NOMO-1 treated with dmso at 0.1 percent for 144 hours (cell line): ENCODE results near the gene CENPT.

ENCODE experiments used
- DNase-seq: peaks from one replicate; lab custom pipeline; 2025; ENCODE audit not compliant: unreplicated experiment; lab: John Stamatoyannopoulos, UW

CENPT gene

GRCh38 chr16:67811899-67812298 lies 35.6 kb downstream of the CENPT start:
- no peak for DNase-seq

GRCh38 chr16:67807148-67807682 lies 40.3 kb downstream of the CENPT start:
- DNase-seq, result no peak

DNA sequence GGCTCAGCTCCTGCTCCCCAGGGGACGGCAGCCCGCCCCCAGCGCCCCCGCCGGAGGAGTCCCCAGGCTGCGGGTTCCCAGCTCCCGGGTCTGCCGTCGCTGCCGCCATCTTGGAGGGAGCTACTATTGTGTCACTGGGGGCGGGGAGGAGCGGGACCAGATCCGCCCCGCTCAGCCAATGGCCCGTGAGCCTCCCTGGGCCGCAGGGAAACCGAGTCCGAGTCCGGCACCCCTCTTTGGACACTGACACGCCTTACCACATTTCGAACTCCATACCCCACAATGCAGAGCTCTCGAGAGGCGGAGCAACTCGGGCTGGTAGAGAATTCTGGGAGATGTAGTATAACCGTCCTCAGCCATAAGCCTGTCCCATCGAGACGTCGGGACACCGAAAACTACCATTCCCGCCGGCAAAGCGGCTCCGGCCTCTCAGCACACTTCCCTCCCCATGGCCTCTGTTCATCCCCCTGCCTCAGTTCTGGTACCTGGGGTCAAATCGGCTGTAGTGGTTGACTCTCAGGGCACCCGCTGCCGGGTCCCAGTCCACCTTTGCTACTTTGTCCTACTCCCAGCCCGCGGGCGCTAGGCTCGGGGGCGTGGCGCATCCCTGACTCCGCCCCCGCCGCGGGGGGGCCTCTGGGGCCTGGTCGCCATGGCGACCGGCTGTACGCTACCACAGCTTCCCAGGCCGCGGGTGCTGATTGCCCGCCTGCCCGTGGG lies 40.9 kb downstream of the CENPT start, which contains the start of the genes RANBP10 and TSNAXIP1:
Gene RANBP10 (minus strand): TSS at position 133 of the 720 bp plus-strand sequence. CDS start 24 bp downstream, at position 109.
Gene TSNAXIP1 (plus strand): TSS at position 462 of the 720 bp plus-strand sequence. CDS start 261 bp downstream, outside the sequence.
- peak; percentile 100 for DNase-seq

GRCh38 chr16:67805718-67806427 lies 41.6 kb downstream of the CENPT start:
- no peak for DNase-seq

DNA sequence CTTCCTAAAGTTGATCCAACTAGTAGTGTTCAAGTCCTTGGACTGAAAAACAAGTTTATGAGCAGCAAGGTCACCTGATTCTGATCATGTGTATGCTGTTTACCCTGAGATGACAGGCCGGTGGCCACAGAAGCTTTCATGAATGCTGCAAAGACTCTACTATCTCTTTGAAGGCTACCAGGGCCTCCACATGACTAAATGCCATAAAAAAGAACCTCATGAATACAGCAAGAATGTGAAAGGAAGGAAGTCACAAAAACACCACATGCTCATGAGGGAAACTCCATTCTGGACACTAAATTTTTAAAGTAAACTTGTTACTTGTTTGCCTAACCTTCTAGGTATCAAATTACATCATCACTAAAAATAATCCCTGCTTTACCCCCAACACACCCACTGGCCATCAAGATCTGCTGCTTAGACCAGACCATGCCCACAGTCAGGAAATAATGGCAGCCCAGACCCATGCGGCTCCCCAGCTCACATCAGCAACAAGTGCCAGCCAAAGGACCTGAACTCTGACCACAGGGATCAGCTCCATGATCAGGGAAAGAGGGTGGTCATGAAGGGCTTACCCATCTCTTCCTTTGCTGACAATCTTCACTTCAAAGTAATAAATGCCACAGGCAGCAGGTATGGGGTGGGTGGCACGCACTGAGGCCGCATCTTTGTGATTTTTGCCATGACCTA lies 42.5 kb downstream of the CENPT start:
- DNase-seq, result no peak

DNA sequence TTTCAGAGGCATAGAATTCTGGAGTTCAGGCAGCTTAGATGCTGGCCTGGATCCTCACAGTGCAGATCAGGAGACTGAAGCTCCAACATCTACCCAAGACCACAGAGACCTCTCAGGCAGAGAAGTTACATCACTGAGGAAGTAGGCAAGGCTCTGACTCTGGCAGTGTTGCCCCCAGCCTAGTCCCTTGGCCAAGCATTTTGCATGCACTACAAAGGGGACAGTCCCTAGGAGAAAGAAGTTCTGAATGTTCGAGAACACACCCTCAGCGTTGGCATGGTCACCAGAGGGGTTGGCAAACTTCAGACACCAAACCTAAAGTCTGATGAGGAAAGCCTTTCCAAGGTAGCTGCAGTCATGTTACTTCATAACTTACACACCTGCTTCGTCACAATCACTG lies 43.6 kb downstream of the CENPT start:
- no peak for DNase-seq

- no peak for DNase-seq
Measured at GRCh38 chr16:67801883-67802282, 45.6 kb downstream of the CENPT start.

GRCh38 chr16:67801241-67801640 lies 46.3 kb downstream of the CENPT start:
- no peak for DNase-seq

- no peak for DNase-seq
Measured at GRCh38 chr16:67800338-67800926, 47.1 kb downstream of the CENPT start.

GRCh38 chr16:67796099-67796718 lies 51.3 kb downstream of the CENPT start:
- no peak for DNase-seq

- no peak for DNase-seq
Measured at GRCh38 chr16:67790071-67790470, 57.4 kb downstream of the CENPT start.

GRCh38 chr16:67786491-67786890 lies 61.0 kb downstream of the CENPT start:
- no peak for DNase-seq

DNA sequence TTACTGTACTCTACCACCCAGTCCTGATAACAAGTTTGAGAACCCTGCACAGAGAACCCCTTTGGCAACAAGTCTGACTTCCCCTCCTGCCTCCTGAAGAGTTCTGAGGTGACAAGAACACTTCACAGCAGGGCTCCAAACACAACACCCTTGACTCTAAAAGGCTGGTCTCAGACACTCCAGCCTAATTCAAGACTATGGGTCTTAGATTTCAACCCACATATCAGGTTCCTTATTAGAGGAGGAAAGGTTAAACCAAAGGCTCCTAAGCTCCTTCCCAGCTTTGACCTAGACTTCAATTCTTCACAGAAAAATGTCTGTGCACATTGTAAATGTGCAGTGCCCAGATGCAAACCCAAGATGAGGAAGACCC lies 64.2 kb downstream of the CENPT start:
- no peak for DNase-seq

GRCh38 chr16:67782567-67783352 lies 64.7 kb downstream of the CENPT start:
- no peak for DNase-seq

GRCh38 chr16:67781565-67781921 lies 66.0 kb downstream of the CENPT start:
- no peak for DNase-seq

DNA sequence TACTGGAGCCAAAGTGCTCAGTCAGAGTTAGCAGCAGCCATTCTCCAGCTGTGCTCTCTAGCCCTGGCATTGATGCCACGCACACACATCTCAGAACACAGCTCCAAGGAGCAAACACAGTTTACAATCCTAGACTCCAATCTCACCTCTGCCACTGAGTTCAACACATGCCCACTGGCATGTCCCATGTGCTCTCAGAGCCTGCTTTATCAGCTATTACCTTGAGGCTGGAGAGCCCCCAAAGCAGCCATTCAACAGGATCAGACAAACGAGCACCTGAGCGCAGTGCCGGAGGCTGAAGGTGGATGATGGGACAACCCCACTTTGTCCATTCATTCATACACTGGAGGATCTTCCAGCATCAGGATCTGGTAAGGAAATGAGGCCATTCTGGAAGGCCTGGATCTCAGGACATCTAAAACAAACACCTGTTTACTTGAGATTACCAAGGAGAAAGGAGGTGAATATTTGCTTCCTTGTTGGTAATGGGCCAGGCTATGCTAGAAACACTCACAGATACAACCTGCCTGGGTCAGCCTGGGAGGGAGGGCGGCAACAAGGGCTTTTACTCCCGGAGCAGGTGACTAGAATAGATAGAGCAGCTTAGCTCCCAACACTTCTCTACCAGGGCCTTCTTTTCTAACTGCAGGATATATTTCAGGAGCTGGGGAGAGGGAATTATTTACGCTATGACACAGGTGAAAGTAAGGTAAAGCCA lies 66.5 kb downstream of the CENPT start:
- no peak for DNase-seq

DNA sequence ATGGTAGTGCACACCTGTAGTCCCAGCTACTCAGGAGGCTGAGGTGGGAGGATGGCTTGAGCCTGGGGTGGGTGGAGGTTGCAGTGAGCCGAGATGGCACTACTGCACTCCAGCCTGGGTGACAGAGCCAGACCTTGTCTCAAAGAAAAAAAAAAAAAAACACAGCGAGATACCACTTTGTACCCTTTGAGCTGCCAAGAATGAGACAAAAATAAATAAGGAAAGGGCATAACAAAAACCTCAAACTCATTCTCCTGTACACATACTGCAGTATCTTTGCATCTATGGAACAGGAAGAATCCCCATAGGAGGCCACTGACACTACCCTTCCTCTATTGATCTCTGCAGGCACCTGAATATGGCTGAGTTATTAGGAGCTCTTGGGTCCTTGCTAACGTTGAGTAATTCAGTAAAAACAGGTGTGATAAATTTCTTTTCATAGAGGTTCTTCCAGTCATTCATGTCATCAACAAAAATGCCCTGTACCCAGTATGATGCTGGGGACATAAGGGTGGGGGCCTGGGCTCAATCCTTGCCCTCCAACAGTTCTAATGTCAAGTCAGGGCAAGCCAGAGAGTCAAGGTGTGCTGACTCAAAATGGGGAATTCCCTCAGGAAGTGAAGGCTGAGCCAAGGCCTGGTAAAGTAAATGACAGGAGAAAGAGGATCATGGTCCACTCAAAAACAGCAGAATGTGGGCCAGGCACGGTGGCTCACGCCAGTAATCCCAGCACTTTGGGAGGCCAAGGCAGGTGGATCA lies 68.1 kb downstream of the CENPT start:
- DNase-seq, result no peak
